SH-SY5Y (cell line): ENCODE results near the gene VMP1.

Experiments used
- GATA2 ChIP-seq: IDR thresholded peaks from 2 replicates; pipeline ENCODE4 v1.6.1; 2011; ENCODE audit warnings: mild to moderate bottlenecking, low read depth, low read length
- GATA3 ChIP-seq: IDR thresholded peaks from 2 replicates; pipeline ENCODE4 v1.6.1; 2011; ENCODE audit warnings: low read depth, mild to moderate bottlenecking, low read length, moderate library complexity

DNA sequence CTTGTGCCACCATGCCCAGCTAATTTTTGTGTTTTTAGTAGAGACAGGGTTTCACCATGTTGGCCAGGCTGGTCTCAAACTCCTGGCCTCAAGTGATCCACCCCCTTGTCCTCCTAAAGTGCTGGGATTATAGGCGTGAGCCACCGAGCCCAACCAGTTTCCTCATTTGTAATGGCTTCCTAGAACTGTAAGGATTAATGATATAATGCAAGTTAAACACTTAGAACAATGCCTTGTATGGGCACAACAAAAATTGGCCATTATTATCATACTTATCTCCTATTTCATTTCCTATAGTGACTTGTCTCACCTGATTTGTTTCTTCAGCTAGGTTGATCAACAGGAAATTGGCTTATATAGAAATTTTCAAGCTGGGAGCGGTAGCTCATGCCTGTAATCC lies 171.2 kb downstream of the VMP1 start:
- TF ChIP-seq GATA2 (no peak), GATA3 (no peak)
